ENCODE results near the gene NHLRC4. TPM values are rescaled to one million over a fixed set of nuclear protein-coding genes. Genes with fewer than 3 reads are reported as not detected.
A peak's percentile ranks its signal among the peaks of the same experiment; 100 is the strongest.

NHLRC4 gene
- total and polyA plus RNA-seq, 2 of the 13 experiments (the other 11 are each of a cell fraction or from before 2014, with no cell fraction given): 0.40 to 0.59 TPM

DNA sequence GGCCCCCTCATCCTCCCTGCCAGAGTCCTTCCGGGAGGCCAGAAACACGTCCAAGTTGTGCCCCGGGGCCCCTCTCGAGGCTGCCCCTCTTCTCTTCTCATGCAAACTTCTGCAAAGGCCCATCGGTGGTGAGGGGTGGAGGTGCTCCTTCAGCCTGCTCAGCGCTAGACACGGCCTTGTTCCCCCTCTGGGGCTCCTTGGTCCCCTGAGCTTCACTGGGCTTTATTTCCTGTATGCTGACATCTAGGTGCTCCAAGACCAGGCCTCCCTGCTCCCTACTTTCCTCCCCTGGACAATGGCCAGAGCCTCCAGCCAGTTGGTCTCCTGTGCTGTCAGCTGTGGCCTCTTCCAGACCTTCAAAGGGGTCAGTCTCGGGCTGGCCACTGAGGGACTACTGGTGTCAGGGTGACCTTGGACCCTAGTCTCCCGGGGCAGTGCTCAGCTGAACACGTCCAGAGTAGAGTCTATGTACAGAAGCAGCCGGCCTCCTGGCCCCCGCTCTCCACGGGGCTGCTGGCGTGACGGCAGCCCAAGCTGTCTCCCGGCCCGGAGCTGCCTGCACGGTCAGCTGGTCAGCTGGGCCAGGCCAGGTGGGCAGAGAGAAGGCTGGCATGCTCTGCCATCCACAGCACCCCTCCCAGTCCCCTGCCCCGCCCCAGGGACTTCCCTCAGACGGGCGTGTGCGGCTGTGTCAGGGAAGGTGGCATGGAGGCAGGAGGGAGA is 8.3 kb upstream of the NHLRC4 start (continued):
- TF ChIP-seq, protein P1, sequence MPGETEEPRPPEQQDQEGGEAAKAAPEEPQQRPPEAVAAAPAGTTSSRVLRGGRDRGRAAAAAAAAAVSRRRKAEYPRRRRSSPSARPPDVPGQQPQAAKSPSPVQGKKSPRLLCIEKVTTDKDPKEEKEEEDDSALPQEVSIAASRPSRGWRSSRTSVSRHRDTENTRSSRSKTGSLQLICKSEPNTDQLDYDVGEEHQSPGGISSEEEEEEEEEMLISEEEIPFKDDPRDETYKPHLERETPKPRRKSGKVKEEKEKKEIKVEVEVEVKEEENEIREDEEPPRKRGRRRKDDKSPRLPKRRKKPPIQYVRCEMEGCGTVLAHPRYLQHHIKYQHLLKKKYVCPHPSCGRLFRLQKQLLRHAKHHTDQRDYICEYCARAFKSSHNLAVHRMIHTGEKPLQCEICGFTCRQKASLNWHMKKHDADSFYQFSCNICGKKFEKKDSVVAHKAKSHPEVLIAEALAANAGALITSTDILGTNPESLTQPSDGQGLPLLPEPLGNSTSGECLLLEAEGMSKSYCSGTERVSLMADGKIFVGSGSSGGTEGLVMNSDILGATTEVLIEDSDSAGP (CRISPR knock-in tag; IDR thresholded peaks at IDR 0.05; ENCODE audit: borderline replicate concordance): peak; percentile 64; the same call in 1 of the 2 replicates
- TF ChIP-seq, protein P2, sequence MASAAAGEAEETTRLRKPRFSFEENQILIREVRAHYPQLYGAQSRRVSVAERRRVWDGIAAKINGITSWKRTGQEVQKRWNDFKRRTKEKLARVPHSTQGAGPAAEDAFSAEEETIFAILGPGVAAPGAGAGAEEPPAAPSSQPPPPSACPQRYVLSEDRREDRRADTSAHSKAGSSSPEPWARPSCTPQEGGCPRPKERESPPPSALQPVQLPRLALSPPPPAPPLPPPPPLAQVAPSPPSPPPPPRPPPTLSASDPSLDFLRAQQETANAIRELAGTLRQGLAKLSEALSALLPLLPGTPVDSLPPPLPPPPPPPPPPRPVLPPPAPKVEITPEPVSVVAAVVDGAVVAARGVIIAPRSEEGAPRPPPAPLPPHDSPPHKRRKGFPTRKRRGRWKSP (CRISPR knock-in tag; IDR thresholded peaks at IDR 0.05): peak; percentile 77; the same call in 1 of the 2 replicates
- TF ChIP-seq ZNF138 (CRISPR knock-in tag; IDR thresholded peaks at IDR 0.05; ENCODE audit: low read depth) (no peak), ETV5 (CRISPR knock-in tag; IDR thresholded peaks at IDR 0.05; ENCODE audit: borderline replicate concordance) (peak; percentile 54; the same call in 1 of the 2 replicates), HNRNPUL1 (IDR thresholded peaks at IDR 0.05; ENCODE audit: low read depth, low read length) (no peak), HIVEP1 (CRISPR knock-in tag; IDR thresholded peaks at IDR 0.05) (peak; percentile 34; the same call in 1 of the 2 replicates), NFRKB (IDR thresholded peaks at IDR 0.05) (no peak), NPAS2 (CRISPR knock-in tag; IDR thresholded peaks at IDR 0.05; ENCODE audit: borderline replicate concordance) (no peak), ZNF232 (CRISPR knock-in tag; IDR thresholded peaks at IDR 0.05; ENCODE audit: borderline replicate concordance) (no peak), ZFP36L2 (CRISPR knock-in tag; IDR thresholded peaks at IDR 0.05) (no peak), MATR3 (CRISPR knock-in tag; IDR thresholded peaks at IDR 0.05) (no peak), ZNF33B (CRISPR knock-in tag; IDR thresholded peaks at IDR 0.05) (0 out of 2 replicates have a peak, but pooled peaks have one; percentile 35), POLR2G (IDR thresholded peaks at IDR 0.05; ENCODE audit: low read depth, low read length) (no peak), GFI1 (CRISPR knock-in tag; IDR thresholded peaks at IDR 0.05; ENCODE audit: borderline replicate concordance) (no peak), SMC3 (IDR thresholded peaks at IDR 0.05; ENCODE audit: low read length) (no peak), ZFYVE20 (CRISPR knock-in tag; IDR thresholded peaks at IDR 0.05; ENCODE audit: borderline replicate concordance, low read depth) (no peak), KLF6 (CRISPR knock-in tag; IDR thresholded peaks at IDR 0.05) (no peak), SOX13 (IDR thresholded peaks at IDR 0.05) (no peak), SOX13 (CRISPR knock-in tag; conservative IDR thresholded peaks at IDR 0.05 in 1 of 2, IDR thresholded peaks at IDR 0.05 in 1 of 2) (peak in 1 of 2 experiments; percentile 68; a peak in 2 of 4 replicates)
- TF ChIP-seq, protein P3, sequence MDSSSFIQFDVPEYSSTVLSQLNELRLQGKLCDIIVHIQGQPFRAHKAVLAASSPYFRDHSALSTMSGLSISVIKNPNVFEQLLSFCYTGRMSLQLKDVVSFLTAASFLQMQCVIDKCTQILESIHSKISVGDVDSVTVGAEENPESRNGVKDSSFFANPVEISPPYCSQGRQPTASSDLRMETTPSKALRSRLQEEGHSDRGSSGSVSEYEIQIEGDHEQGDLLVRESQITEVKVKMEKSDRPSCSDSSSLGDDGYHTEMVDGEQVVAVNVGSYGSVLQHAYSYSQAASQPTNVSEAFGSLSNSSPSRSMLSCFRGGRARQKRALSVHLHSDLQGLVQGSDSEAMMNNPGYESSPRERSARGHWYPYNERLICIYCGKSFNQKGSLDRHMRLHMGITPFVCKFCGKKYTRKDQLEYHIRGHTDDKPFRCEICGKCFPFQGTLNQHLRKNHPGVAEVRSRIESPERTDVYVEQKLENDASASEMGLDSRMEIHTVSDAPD (CRISPR knock-in tag; IDR thresholded peaks at IDR 0.05): peak; percentile 35; the same call in 1 of the 2 replicates
- TF ChIP-seq, protein P4, sequence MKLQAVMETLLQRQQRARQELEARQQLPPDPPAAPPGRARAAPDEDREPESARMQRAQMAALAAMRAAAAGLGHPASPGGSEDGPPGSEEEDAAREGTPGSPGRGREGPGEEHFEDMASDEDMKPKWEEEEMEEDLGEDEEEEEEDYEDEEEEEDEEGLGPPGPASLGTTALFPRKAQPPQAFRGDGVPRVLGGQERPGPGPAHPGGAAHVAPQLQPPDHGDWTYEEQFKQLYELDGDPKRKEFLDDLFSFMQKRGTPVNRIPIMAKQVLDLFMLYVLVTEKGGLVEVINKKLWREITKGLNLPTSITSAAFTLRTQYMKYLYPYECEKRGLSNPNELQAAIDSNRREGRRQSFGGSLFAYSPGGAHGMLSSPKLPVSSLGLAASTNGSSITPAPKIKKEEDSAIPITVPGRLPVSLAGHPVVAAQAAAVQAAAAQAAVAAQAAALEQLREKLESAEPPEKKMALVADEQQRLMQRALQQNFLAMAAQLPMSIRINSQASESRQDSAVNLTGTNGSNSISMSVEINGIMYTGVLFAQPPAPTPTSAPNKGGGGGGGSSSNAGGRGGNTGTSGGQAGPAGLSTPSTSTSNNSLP (IDR thresholded peaks at IDR 0.05; ENCODE audit: low read depth, low read length): no peak
- TF ChIP-seq, protein P5, sequence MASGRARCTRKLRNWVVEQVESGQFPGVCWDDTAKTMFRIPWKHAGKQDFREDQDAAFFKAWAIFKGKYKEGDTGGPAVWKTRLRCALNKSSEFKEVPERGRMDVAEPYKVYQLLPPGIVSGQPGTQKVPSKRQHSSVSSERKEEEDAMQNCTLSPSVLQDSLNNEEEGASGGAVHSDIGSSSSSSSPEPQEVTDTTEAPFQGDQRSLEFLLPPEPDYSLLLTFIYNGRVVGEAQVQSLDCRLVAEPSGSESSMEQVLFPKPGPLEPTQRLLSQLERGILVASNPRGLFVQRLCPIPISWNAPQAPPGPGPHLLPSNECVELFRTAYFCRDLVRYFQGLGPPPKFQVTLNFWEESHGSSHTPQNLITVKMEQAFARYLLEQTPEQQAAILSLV (CRISPR knock-in tag; IDR thresholded peaks at IDR 0.05; ENCODE audit: borderline replicate concordance): no peak
